ENCODE data around the gene STK39.

STK39 gene

GRCh38 chr2:167972746-167973145 lies 274.6 kb downstream of the STK39 start:
- no peak overlapping the region for H3K4me2 ChIP-seq (ENCODE audit: low read length)
- no peaks in the 10 kb centered on the region for H3F3A ChIP-seq (ENCODE audit: control insufficient read depth, insufficient read depth)
- no peaks in the 10 kb centered on the region for H3K79me2 ChIP-seq (ENCODE audit: control insufficient read depth, low read length)
- H3K9me2 ChIP-seq (replicated peaks; ENCODE audit: control insufficient read depth, low read length) = no peaks in the 10 kb centered on the region
- TF ChIP-seq EZH2phosphoT487 (IDR thresholded peaks at IDR 0.05; ENCODE audit: borderline replicate concordance, low read length) = no peak
- H3K27ac ChIP-seq (ENCODE audit: low read depth, low read length) = no peak overlapping the region
- H3K36me3 ChIP-seq (ENCODE audit: control insufficient read depth, low read length) = 0 out of 2 replicates have a peak, but pooled peaks cover 3% of the 10 kb centered on the region
- H3K27me3 ChIP-seq (ENCODE audit: control insufficient read depth, low read length) = no peaks in the 10 kb centered on the region
- H4K20me1 ChIP-seq (ENCODE audit: control insufficient read depth, insufficient read depth, low read depth, low read length) = no peaks in the 10 kb centered on the region
- H3K4me3 ChIP-seq (ENCODE audit: low read length) = no peak overlapping the region
- peaks cover 13% of the 10 kb centered on the region; the same call in 1 of the 2 replicates for H3K9me3 ChIP-seq (ENCODE audit: control insufficient read depth, insufficient read depth, low read length)
- H3K4me1 ChIP-seq (ENCODE audit: control insufficient read depth, low read length) = no peaks in the 10 kb centered on the region

GRCh38 chr2:167972020-167972419 lies 275.4 kb downstream of the STK39 start:
- TF ChIP-seq EZH2phosphoT487 (IDR thresholded peaks at IDR 0.05; ENCODE audit: borderline replicate concordance, low read length) = no peak
- TF ChIP-seq CTCF (IDR thresholded peaks at IDR 0.05; ENCODE audit: low read depth, low read length, poor library complexity, severe bottlenecking) = no peak
- no peak overlapping the region for H3K4me3 ChIP-seq (ENCODE audit: low read length)
- no peaks in the 10 kb centered on the region for H3K4me1 ChIP-seq (ENCODE audit: control insufficient read depth, low read length)
- no peak overlapping the region for H3K4me2 ChIP-seq (ENCODE audit: low read length)
- H3K79me2 ChIP-seq (ENCODE audit: control insufficient read depth, low read length) = no peaks in the 10 kb centered on the region
- H3K9me3 ChIP-seq (ENCODE audit: control insufficient read depth, insufficient read depth, low read length) = peaks cover 13% of the 10 kb centered on the region; the same call in 1 of the 2 replicates
- no peaks in the 10 kb centered on the region for H3K9me2 ChIP-seq (replicated peaks; ENCODE audit: control insufficient read depth, low read length)
- H4K20me1 ChIP-seq (ENCODE audit: control insufficient read depth, insufficient read depth, low read depth, low read length) = no peaks in the 10 kb centered on the region
- H3K36me3 ChIP-seq (ENCODE audit: control insufficient read depth, low read length) = 0 out of 2 replicates have a peak, but pooled peaks cover 3% of the 10 kb centered on the region
- H3K27me3 ChIP-seq (ENCODE audit: control insufficient read depth, low read length) = no peaks in the 10 kb centered on the region
- H3K27ac ChIP-seq (ENCODE audit: low read depth, low read length) = no peak overlapping the region
- H3F3A ChIP-seq (ENCODE audit: control insufficient read depth, insufficient read depth) = no peaks in the 10 kb centered on the region

- TF ChIP-seq CTCF (IDR thresholded peaks at IDR 0.05; ENCODE audit: low read depth, low read length, poor library complexity, severe bottlenecking) = no peak
- Histone ChIP-seq H3K9me2 (replicated peaks; ENCODE audit: control insufficient read depth, low read length) (no peaks in the 10 kb centered on the region), H3K27me3 (ENCODE audit: control insufficient read depth, low read length) (no peaks in the 10 kb centered on the region), H3K36me3 (ENCODE audit: control insufficient read depth, low read length) (no peaks in the 10 kb centered on the region), H3K27ac (ENCODE audit: low read depth, low read length) (no peak overlapping the region), H3K4me2 (ENCODE audit: low read length) (no peak overlapping the region), H3K4me1 (ENCODE audit: control insufficient read depth, low read length) (no peaks in the 10 kb centered on the region), H3K79me2 (ENCODE audit: control insufficient read depth, low read length) (no peaks in the 10 kb centered on the region), H3F3A (ENCODE audit: control insufficient read depth, insufficient read depth) (no peaks in the 10 kb centered on the region), H4K20me1 (ENCODE audit: control insufficient read depth, insufficient read depth, low read depth, low read length) (no peaks in the 10 kb centered on the region), H3K4me3 (ENCODE audit: low read length) (no peak overlapping the region), H3K9me3 (ENCODE audit: control insufficient read depth, insufficient read depth, low read length) (peaks cover 9% of the 10 kb centered on the region; the same call in 1 of the 2 replicates)
Measured at GRCh38 chr2:167966937-167967913, 280.2 kb downstream of the STK39 start.
